SK-N-SH (cell line): ENCODE results near the gene ZNF101.

Experiments
- EZH2phosphoT487 ChIP-seq: fragments of 200-600 bp; sonication (generic); IDR thresholded peaks from 2 replicates; pipeline ENCODE4 v1.6.1; 2017; ENCODE audit warnings: low read depth, mixed run types, mild to moderate bottlenecking, antibody characterized with exemption, moderate library complexity, borderline replicate concordance
- GABPA ChIP-seq: IDR thresholded peaks from 2 replicates; pipeline ENCODE4 v1.4.0; 2012; ENCODE audit warnings: low read depth, mild to moderate bottlenecking
- MXI1 ChIP-seq: IDR thresholded peaks from 2 replicates; pipeline ENCODE4 v1.6.1; 2012; ENCODE audit warnings: mild to moderate bottlenecking, low read depth, low read length, improper control_type of control experiment
- NRF1 ChIP-seq: IDR thresholded peaks from 2 replicates; pipeline ENCODE4 v1.6.1; 2012; ENCODE audit warnings: low read depth, mild to moderate bottlenecking, low read length
- TAF1 ChIP-seq: IDR thresholded peaks from 2 replicates; pipeline ENCODE4 v1.6.1; 2012; ENCODE audit warnings: low read depth, mild to moderate bottlenecking, low read length, moderate library complexity, borderline replicate concordance
- TF ChIP-seq, protein P1 (sequence below): fragments of 200-600 bp; sonication (generic); IDR thresholded peaks from 2 replicates; pipeline ENCODE4 v1.6.1; 2017; ENCODE audit warnings: antibody characterized with exemption, mild to moderate bottlenecking, moderate library complexity

DNA sequence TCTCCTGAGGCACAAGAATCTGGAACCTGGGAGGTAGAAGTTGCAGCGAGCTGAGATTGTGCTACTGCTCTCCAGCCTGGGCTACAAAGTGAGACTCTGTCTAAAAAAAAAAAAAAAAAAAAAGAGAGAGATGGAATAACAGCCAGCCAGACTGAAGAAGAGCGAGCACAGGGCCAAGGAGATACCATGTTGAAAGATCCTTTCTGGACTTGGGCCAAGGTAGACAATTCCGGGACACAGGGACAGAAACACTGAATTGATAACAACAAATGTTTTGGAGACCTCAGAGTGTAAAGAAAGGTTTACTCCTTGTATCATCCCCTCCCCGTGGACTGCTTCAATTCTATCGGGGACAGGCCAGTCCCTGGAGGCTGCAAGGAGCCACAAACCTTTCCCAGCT, 45.3 kb upstream of the ZNF101 start:
- TF ChIP-seq GABPA (no peak), EZH2phosphoT487 (no peak), TAF1 (no peak), NRF1 (no peak), MXI1 (no peak)
- TF ChIP-seq, protein P1, sequence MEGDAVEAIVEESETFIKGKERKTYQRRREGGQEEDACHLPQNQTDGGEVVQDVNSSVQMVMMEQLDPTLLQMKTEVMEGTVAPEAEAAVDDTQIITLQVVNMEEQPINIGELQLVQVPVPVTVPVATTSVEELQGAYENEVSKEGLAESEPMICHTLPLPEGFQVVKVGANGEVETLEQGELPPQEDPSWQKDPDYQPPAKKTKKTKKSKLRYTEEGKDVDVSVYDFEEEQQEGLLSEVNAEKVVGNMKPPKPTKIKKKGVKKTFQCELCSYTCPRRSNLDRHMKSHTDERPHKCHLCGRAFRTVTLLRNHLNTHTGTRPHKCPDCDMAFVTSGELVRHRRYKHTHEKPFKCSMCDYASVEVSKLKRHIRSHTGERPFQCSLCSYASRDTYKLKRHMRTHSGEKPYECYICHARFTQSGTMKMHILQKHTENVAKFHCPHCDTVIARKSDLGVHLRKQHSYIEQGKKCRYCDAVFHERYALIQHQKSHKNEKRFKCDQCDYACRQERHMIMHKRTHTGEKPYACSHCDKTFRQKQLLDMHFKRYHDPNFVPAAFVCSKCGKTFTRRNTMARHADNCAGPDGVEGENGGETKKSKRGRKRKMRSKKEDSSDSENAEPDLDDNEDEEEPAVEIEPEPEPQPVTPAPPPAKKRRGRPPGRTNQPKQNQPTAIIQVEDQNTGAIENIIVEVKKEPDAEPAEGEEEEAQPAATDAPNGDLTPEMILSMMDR, result no peak
